ENCODE results near the gene ATG16L1. TPM values are rescaled to one million over a fixed set of nuclear protein-coding genes. Genes with fewer than 3 reads are reported as not detected.

ATG16L1 gene
- total RNA-seq, 1 experiment from 2014 or later: 42.0 TPM

- no peak for TF ChIP-seq CTCF (conservative IDR thresholded peaks at IDR 0.05)
- H3K27me3 ChIP-seq (ENCODE audit: insufficient read depth, low read length): no peaks in the 10 kb centered on the region
- H3K4me1 Mint-ChIP-seq: no peaks in the 10 kb centered on the region
- H3K4me2 ChIP-seq (ENCODE audit: insufficient read depth, insufficient read length, low read length): no peak overlapping the region
- no peak overlapping the region for H4K5ac ChIP-seq (ENCODE audit: insufficient read length, low read depth, low read length)
- no peaks in the 10 kb centered on the region for H3K4me1 ChIP-seq (ENCODE audit: insufficient read depth, low read length)
- no peak overlapping the region for H3K18ac ChIP-seq (ENCODE audit: insufficient read length, low read depth, low read length)
- H2BK15ac ChIP-seq (ENCODE audit: low read depth, low read length): no peak overlapping the region
- H3K56ac ChIP-seq (ENCODE audit: insufficient read length, low read depth, low read length): no peak overlapping the region
- H3K27me3 Mint-ChIP-seq (ENCODE audit: low read depth): peaks cover 61% of the 10 kb centered on the region
- no peaks in the 10 kb centered on the region for H3K9me3 Mint-ChIP-seq
- H3K9ac ChIP-seq (ENCODE audit: extremely low read depth, insufficient read length, low read length): no peak overlapping the region
- H3K27ac ChIP-seq (ENCODE audit: insufficient read length, low read depth, low read length): no peak overlapping the region
- H4K20me1 ChIP-seq (ENCODE audit: control insufficient read depth, insufficient read depth, insufficient read length): no peaks in the 10 kb centered on the region
- no peak overlapping the region for H3K27ac Mint-ChIP-seq
- H2AFZ ChIP-seq (ENCODE audit: low read length): no peak overlapping the region
- no peak overlapping the region for H2BK12ac ChIP-seq (ENCODE audit: insufficient read length, low read depth, low read length)
- H3K79me1 ChIP-seq (ENCODE audit: insufficient read depth, low read depth, low read length, poor library complexity, severe bottlenecking): no peaks in the 10 kb centered on the region
- no peak overlapping the region for H3K4me3 Mint-ChIP-seq
- H2BK5ac ChIP-seq (ENCODE audit: insufficient read length, low read length): no peak overlapping the region
- no peaks in the 10 kb centered on the region for H3K9me3 ChIP-seq (ENCODE audit: control insufficient read depth, low read depth, low read length)
- H3K36me3 Mint-ChIP-seq (ENCODE audit: insufficient read depth in 1 of 3, low read depth in 3 of 3): no peaks in the 10 kb centered on the region
- no peaks in the 10 kb centered on the region for H3K79me2 ChIP-seq (ENCODE audit: insufficient read depth, low read length)
- no peak overlapping the region for H2AK5ac ChIP-seq (ENCODE audit: insufficient read length, low read length)
- H3K23me2 ChIP-seq (ENCODE audit: insufficient read length, low read depth, low read length, poor library complexity, severe bottlenecking): no peaks in the 10 kb centered on the region
- H3K14ac ChIP-seq (ENCODE audit: insufficient read depth, low read length): no peak overlapping the region
- DNase-seq: no peak
- no peak overlapping the region for H3K23ac ChIP-seq (ENCODE audit: insufficient read length, low read depth, low read length)
- H4K8ac ChIP-seq (replicated peaks; ENCODE audit: insufficient read length, low read depth, low read length): no peak overlapping the region
- no peak overlapping the region for H3T11ph ChIP-seq (ENCODE audit: low read length)
- H2BK20ac ChIP-seq (ENCODE audit: low read depth, low read length, poor library complexity, severe bottlenecking): no peak overlapping the region
- no peak overlapping the region for H2BK120ac ChIP-seq (ENCODE audit: low read depth, low read length, poor library complexity, severe bottlenecking)
- no peak overlapping the region for H4K91ac ChIP-seq (ENCODE audit: insufficient read length, low read depth, low read length)
- no peak overlapping the region for H3K4ac ChIP-seq (ENCODE audit: low read depth, low read length)
- WGBS (ENCODE audit: extremely low coverage, insufficient read length, low lambda C conversion rate): no CpG with 5 or more reads among the region's 17 CpGs
These were observed 69.0 kb downstream of the ATG16L1 start for GRCh38 chr2:233320470-233320869.

Data from H9 (cell line).